ENCODE measurements around the gene EVPL. TPM values are rescaled to one million over a fixed set of nuclear protein-coding genes. Genes with fewer than 3 reads are reported as not detected.
"Not testable (repeated sequence)": the region's sequence is repeated elsewhere in the genome, so short reads cannot be mapped to it uniquely, and the experiment has no call there.

EVPL gene
- total RNA-seq, 4 donors from 2014 or later = 14.8 to 33.4 (median 23.3) TPM

GRCh38 chr17:75975757-75976174 is 51.3 kb downstream of the EVPL start:
- H3K4me1 ChIP-seq = peaks cover 32 to 33% of the 10 kb centered on the region in 2 donors
- no peak overlapping the region for H3K4me3 ChIP-seq (replicated peaks in 1 of 3)
- H3K9me3 ChIP-seq = no peaks in the 10 kb centered on the region
- TF ChIP-seq, protein P1, sequence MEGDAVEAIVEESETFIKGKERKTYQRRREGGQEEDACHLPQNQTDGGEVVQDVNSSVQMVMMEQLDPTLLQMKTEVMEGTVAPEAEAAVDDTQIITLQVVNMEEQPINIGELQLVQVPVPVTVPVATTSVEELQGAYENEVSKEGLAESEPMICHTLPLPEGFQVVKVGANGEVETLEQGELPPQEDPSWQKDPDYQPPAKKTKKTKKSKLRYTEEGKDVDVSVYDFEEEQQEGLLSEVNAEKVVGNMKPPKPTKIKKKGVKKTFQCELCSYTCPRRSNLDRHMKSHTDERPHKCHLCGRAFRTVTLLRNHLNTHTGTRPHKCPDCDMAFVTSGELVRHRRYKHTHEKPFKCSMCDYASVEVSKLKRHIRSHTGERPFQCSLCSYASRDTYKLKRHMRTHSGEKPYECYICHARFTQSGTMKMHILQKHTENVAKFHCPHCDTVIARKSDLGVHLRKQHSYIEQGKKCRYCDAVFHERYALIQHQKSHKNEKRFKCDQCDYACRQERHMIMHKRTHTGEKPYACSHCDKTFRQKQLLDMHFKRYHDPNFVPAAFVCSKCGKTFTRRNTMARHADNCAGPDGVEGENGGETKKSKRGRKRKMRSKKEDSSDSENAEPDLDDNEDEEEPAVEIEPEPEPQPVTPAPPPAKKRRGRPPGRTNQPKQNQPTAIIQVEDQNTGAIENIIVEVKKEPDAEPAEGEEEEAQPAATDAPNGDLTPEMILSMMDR (IDR thresholded peaks at IDR 0.05) = no peak
- TF ChIP-seq POLR2A (IDR thresholded peaks at IDR 0.05) = no peak
- DNase-seq = no peak
- H3K27ac ChIP-seq = no peak overlapping the region
- 84 to 87% methylated on average over 5 of the region's 5 CpGs for WGBS, 2 donors
- H3K27me3 ChIP-seq = no peaks in the 10 kb centered on the region
- no peaks in the 10 kb centered on the region for H3K36me3 ChIP-seq
- intact Hi-C loops (cut with DNase I) = no loop called here

DNA sequence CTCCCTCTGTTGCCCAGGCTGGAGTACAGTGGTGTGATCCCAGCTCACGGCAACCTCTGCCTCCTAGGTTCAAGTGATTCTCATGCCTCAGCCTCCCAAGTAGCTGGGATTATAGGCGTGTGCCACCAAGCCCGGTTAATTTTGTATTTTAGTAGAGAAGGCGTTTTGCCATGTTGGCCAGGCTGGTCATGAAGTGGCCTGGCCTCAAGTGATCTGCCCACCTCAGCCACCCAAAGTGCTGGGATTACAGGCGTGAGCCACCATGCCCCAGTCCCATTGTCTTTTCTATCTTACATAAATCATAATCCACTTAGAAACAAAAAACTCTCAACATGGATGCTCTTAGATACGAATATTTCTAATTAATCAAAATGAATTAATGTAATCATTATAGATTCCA is 51.9 kb downstream of the EVPL start:
- intact Hi-C loops (cut with DNase I); H3K4me3 ChIP-seq (replicated peaks in 1 of 3); H3K27me3 ChIP-seq; H3K9me3 ChIP-seq; H3K27ac ChIP-seq; H3K36me3 ChIP-seq; DNase-seq: not testable (repeated sequence)
- WGBS, 2 donors = 96 to 98% methylated on average over 6 of the region's 6 CpGs
- H3K4me1 ChIP-seq = peaks cover 27 to 30% of the 10 kb centered on the region in 2 donors

DNA sequence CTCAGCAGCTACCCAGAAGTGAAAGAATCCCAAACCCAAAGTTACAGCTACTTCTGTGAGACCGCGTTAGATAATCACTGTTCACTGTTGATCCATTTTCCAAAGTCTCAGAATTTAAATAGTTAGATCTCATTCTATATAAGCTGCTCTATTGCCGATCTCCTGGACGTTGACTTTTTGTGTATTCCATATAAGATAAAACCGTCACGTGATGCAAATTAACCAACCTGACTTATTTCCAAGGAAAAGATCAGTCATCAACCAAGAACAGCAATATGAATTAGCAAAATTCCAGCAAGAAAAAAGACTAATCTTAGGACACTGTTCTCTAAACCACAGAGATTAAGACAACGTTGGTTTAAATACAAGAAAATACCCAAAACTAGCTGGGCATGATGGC is 56.5 kb downstream of the EVPL start:
- H3K9me3 ChIP-seq = no peaks in the 10 kb centered on the region
- H3K4me1 ChIP-seq = peaks cover 6 to 7% of the 10 kb centered on the region in 2 donors
- DNase-seq = no peak
- H3K27ac ChIP-seq = no peak overlapping the region
- no peaks in the 10 kb centered on the region for H3K27me3 ChIP-seq
- no peaks in the 10 kb centered on the region for H3K36me3 ChIP-seq
- no peak overlapping the region for H3K4me3 ChIP-seq (replicated peaks in 1 of 3)
- intact Hi-C loops (cut with DNase I) = no loop called here
- 94% methylated on average over 7 of the region's 7 CpGs for WGBS, 2 donors
- TF ChIP-seq, protein P1 (IDR thresholded peaks at IDR 0.05) = no peak
- TF ChIP-seq POLR2A (IDR thresholded peaks at IDR 0.05) = no peak

DNA sequence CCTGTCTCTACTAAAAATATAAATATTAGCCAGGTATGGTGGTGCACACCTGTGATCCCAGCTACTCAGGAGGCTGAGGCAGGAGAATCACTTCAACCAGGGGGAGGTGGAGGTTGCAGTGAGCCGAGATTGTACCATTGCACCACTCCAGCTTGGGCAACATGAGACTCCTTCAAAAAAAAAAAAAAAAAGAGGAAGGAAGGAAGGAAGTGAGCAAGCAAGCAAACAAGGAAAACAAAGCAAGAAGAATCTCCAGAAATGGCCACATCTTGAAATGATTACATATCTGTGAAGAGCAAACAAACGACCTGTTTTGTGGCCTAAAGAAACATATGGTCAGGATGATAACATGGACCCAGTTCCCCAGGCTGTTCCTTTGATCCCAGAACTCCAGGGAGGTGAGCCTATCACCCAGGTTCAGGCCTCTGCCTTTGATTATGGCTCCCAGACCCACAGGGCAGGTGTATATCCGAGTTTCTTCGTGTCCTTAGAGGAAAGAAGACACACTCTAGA is 57.0 kb downstream of the EVPL start:
- H3K9me3 ChIP-seq = no peaks in the 10 kb centered on the region
- TF ChIP-seq, protein P1 (IDR thresholded peaks at IDR 0.05) = no peak
- TF ChIP-seq POLR2A (IDR thresholded peaks at IDR 0.05) = no peak
- intact Hi-C loops (cut with DNase I) = no loop called here
- no peak overlapping the region for H3K27ac ChIP-seq
- no peak for DNase-seq
- WGBS, 2 donors = 74 to 82% methylated on average over 4 of the region's 4 CpGs
- no peak overlapping the region for H3K4me3 ChIP-seq (replicated peaks in 1 of 3)
- no peaks in the 10 kb centered on the region for H3K36me3 ChIP-seq
- no peaks in the 10 kb centered on the region for H3K27me3 ChIP-seq
- peaks cover 6 to 7% of the 10 kb centered on the region in 2 donors for H3K4me1 ChIP-seq

GRCh38 chr17:75969044-75969443 is 58.1 kb downstream of the EVPL start:
- H3K36me3 ChIP-seq; H3K27me3 ChIP-seq; H3K4me1 ChIP-seq; H3K9me3 ChIP-seq; H3K4me3 ChIP-seq (replicated peaks in 1 of 3); H3K27ac ChIP-seq; intact Hi-C loops (cut with DNase I); DNase-seq: not testable (repeated sequence)
- 95 to 96% methylated on average over 10 of the region's 10 CpGs for WGBS, 2 donors

DNA sequence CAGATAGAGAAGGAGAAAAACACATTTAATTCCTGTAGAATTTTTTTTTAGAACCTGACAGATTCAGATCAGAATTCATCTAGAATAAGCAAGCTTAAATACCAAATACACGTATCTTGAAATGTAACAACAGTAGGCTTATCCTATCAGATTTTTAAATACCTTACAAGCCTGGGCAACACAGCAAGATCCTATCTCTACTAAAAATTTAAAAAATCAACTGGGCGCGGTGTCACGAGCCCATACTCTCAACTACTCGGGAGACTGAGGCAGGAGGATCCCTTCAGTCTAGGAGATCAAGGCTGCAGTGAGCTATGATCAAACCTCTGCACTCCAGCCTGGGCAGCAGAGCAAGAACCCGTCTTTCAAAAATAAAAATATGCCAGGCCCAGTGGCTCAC is 61.6 kb downstream of the EVPL start:
- H3K4me3 ChIP-seq (replicated peaks in 1 of 3) = no peak overlapping the region
- H3K9me3 ChIP-seq = no peaks in the 10 kb centered on the region
- no peak for DNase-seq
- no peak overlapping the region for H3K27ac ChIP-seq
- intact Hi-C loops (cut with DNase I) = no loop called here
- TF ChIP-seq, protein P1 (IDR thresholded peaks at IDR 0.05) = no peak
- TF ChIP-seq POLR2A (IDR thresholded peaks at IDR 0.05) = no peak
- WGBS, 2 donors = 98 to 99% methylated on average over 6 of the region's 6 CpGs
- no peaks in the 10 kb centered on the region for H3K27me3 ChIP-seq
- no peaks in the 10 kb centered on the region for H3K4me1 ChIP-seq
- H3K36me3 ChIP-seq = no peaks in the 10 kb centered on the region

All from thyroid gland (tissue), 4 donors.